ENCODE measurements around the gene ZNF212. TPM values are rescaled to one million over a fixed set of nuclear protein-coding genes. Genes with fewer than 3 reads are reported as not detected.
"Not testable (repeated sequence)": the region's sequence is repeated elsewhere in the genome, so short reads cannot be mapped to it uniquely, and the experiment has no call there.

ZNF212 gene
- total RNA-seq, 1 donor from 2014 or later = 12.8 TPM

GRCh38 chr7:149240637-149241036 is 1.2 kb downstream of the ZNF212 start:
- peaks cover 11% of the 10 kb centered on the region for H3K36me3 Mint-ChIP-seq (ENCODE audit: low read depth, unreplicated experiment)
- peaks cover 13% of the 10 kb centered on the region for H3K4me1 Mint-ChIP-seq (ENCODE audit: unreplicated experiment)
- peak overlapping the region; percentile 99 for H3K4me3 Mint-ChIP-seq (ENCODE audit: unreplicated experiment)
- H3K27ac Mint-ChIP-seq (ENCODE audit: unreplicated experiment) = peak overlapping the region; percentile 13
- DNase-seq (ENCODE audit: low spot score) = no peak
- TF ChIP-seq, protein P1, sequence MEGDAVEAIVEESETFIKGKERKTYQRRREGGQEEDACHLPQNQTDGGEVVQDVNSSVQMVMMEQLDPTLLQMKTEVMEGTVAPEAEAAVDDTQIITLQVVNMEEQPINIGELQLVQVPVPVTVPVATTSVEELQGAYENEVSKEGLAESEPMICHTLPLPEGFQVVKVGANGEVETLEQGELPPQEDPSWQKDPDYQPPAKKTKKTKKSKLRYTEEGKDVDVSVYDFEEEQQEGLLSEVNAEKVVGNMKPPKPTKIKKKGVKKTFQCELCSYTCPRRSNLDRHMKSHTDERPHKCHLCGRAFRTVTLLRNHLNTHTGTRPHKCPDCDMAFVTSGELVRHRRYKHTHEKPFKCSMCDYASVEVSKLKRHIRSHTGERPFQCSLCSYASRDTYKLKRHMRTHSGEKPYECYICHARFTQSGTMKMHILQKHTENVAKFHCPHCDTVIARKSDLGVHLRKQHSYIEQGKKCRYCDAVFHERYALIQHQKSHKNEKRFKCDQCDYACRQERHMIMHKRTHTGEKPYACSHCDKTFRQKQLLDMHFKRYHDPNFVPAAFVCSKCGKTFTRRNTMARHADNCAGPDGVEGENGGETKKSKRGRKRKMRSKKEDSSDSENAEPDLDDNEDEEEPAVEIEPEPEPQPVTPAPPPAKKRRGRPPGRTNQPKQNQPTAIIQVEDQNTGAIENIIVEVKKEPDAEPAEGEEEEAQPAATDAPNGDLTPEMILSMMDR (IDR thresholded peaks at IDR 0.05; ENCODE audit: unreplicated experiment) = no peak
- H3K27me3 Mint-ChIP-seq (ENCODE audit: unreplicated experiment) = peaks cover 1% of the 10 kb centered on the region
- H3K9me3 Mint-ChIP-seq (ENCODE audit: unreplicated experiment) = no peaks in the 10 kb centered on the region

DNA sequence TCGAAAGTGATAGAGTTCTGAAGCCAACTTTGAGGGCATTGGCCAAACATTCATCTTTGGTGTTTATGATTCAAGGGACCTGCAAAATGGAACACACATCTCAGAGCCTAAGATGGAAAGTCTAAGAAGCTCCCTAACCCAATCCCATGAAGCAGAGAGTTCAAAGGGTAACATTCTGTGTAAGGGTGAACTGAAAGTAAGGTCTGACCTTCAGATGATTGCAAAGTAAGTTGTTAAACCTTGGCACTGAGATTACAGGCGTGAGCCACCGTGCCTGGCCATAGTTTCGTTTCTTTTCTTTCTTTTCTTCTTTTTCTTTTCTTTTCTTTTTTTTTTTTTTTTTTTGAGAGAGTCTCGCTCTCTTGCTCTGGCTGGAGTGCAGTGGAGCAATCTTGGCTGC is 2.2 kb downstream of the ZNF212 start:
- peaks cover 11% of the 10 kb centered on the region for H3K36me3 Mint-ChIP-seq (ENCODE audit: low read depth, unreplicated experiment)
- peaks cover 1% of the 10 kb centered on the region for H3K27me3 Mint-ChIP-seq (ENCODE audit: unreplicated experiment)
- DNase-seq (ENCODE audit: low spot score) = no peak
- H3K27ac Mint-ChIP-seq (ENCODE audit: unreplicated experiment) = no peak overlapping the region
- H3K4me1 Mint-ChIP-seq (ENCODE audit: unreplicated experiment) = peaks cover 16% of the 10 kb centered on the region
- TF ChIP-seq, protein P1 (IDR thresholded peaks at IDR 0.05; ENCODE audit: unreplicated experiment) = no peak
- H3K9me3 Mint-ChIP-seq (ENCODE audit: unreplicated experiment) = no peaks in the 10 kb centered on the region
- H3K4me3 Mint-ChIP-seq (ENCODE audit: unreplicated experiment) = no peak overlapping the region

- H3K4me1 Mint-ChIP-seq (ENCODE audit: unreplicated experiment) = peaks cover 7% of the 10 kb centered on the region
- H3K36me3 Mint-ChIP-seq (ENCODE audit: low read depth, unreplicated experiment) = peaks cover 11% of the 10 kb centered on the region
- H3K9me3 Mint-ChIP-seq (ENCODE audit: unreplicated experiment) = no peaks in the 10 kb centered on the region
- no peak overlapping the region for H3K4me3 Mint-ChIP-seq (ENCODE audit: unreplicated experiment)
- DNase-seq (ENCODE audit: low spot score) = no peak
- H3K27ac Mint-ChIP-seq (ENCODE audit: unreplicated experiment) = no peak overlapping the region
- TF ChIP-seq, protein P1 (IDR thresholded peaks at IDR 0.05; ENCODE audit: unreplicated experiment) = no peak
- no peaks in the 10 kb centered on the region for H3K27me3 Mint-ChIP-seq (ENCODE audit: unreplicated experiment)
Observed at GRCh38 chr7:149245244-149245643, 5.8 kb downstream of the ZNF212 start.

- Mint-ChIP-seq H3K4me1 (ENCODE audit: unreplicated experiment) (peaks cover 4% of the 10 kb centered on the region), H3K27me3 (ENCODE audit: unreplicated experiment) (no peaks in the 10 kb centered on the region), H3K27ac (ENCODE audit: unreplicated experiment) (no peak overlapping the region), H3K9me3 (ENCODE audit: unreplicated experiment) (no peaks in the 10 kb centered on the region), H3K4me3 (ENCODE audit: unreplicated experiment) (no peak overlapping the region), H3K36me3 (ENCODE audit: low read depth, unreplicated experiment) (peaks cover 8% of the 10 kb centered on the region)
- TF ChIP-seq, protein P1 (IDR thresholded peaks at IDR 0.05; ENCODE audit: unreplicated experiment) = no peak
- no peak for DNase-seq (ENCODE audit: low spot score)
Observed at GRCh38 chr7:149245744-149246143, 6.3 kb downstream of the ZNF212 start.

DNA sequence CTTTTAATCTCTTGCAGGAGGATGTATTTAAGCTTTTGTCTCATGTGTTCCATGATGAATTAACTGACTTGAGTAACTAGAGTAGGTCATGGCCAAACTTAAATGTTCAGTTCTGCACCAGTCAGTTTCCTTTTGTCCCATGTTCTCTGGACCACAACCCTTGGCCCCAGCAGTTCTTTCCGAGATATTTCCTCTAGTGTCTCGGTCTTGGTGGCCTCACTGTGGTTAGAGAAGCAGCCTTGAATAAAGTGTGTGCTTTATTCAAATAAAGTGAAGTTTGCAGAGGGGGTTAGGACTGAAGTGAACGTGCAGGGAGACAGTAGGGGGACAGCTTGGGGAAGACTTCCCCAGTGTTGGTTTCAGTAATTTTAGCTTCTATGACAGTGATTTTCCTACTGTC is 9.3 kb downstream of the ZNF212 start:
- H3K27me3 Mint-ChIP-seq (ENCODE audit: unreplicated experiment) = no peaks in the 10 kb centered on the region
- TF ChIP-seq, protein P1 (IDR thresholded peaks at IDR 0.05; ENCODE audit: unreplicated experiment) = no peak
- peaks cover 4% of the 10 kb centered on the region for H3K4me1 Mint-ChIP-seq (ENCODE audit: unreplicated experiment)
- H3K9me3 Mint-ChIP-seq (ENCODE audit: unreplicated experiment) = no peaks in the 10 kb centered on the region
- no peak overlapping the region for H3K27ac Mint-ChIP-seq (ENCODE audit: unreplicated experiment)
- H3K4me3 Mint-ChIP-seq (ENCODE audit: unreplicated experiment) = no peak overlapping the region
- H3K36me3 Mint-ChIP-seq (ENCODE audit: low read depth, unreplicated experiment) = peaks cover 9% of the 10 kb centered on the region
- DNase-seq (ENCODE audit: low spot score) = no peak

- H3K4me3 Mint-ChIP-seq (ENCODE audit: unreplicated experiment); DNase-seq (ENCODE audit: low spot score); H3K4me1 Mint-ChIP-seq (ENCODE audit: unreplicated experiment); H3K9me3 Mint-ChIP-seq (ENCODE audit: unreplicated experiment); H3K27ac Mint-ChIP-seq (ENCODE audit: unreplicated experiment); H3K27me3 Mint-ChIP-seq (ENCODE audit: unreplicated experiment): not testable (repeated sequence)
- peaks cover 13% of the 10 kb centered on the region for H3K36me3 Mint-ChIP-seq (ENCODE audit: low read depth, unreplicated experiment)
Observed at GRCh38 chr7:149250151-149250550, 10.7 kb downstream of the ZNF212 start.

DNA sequence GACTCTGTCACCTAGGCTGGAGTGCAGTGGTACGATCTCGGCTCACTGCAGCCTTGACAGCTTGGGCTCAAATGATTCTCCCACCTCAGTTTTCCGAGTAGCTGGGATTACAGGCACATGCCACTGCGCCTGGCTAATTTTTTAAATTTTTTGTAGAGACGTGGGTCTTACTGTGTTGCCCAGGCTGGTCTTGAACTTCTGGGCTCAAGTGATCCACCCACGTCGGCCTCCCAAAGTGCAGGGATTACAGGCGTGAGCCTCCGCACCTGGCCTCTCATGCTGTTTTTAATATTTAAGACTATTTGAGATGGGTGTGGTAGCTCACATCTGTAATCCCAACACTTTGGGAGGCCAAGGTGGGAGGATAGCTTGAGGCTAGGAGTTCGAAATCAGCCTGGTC is 12.1 kb downstream of the ZNF212 start:
- peaks cover 19% of the 10 kb centered on the region for H3K36me3 Mint-ChIP-seq (ENCODE audit: low read depth, unreplicated experiment)
- not testable (repeated sequence) for H3K4me3 Mint-ChIP-seq (ENCODE audit: unreplicated experiment); H3K27ac Mint-ChIP-seq (ENCODE audit: unreplicated experiment); H3K4me1 Mint-ChIP-seq (ENCODE audit: unreplicated experiment); H3K27me3 Mint-ChIP-seq (ENCODE audit: unreplicated experiment); H3K9me3 Mint-ChIP-seq (ENCODE audit: unreplicated experiment); DNase-seq (ENCODE audit: low spot score)
